C4-2B (cell line): ENCODE results near the gene DNAJC18.

ENCODE experiments used
- H3K27ac ChIP-seq: fragments of 450-650 bp; 2 replicates; pipeline ENCODE4 v1.5.1; 2017
- ZFX ChIP-seq: fragments of 450-650 bp; IDR thresholded peaks from 2 replicates; pipeline ENCODE4 v1.6.1; 2017
- TF ChIP-seq, protein P1 (sequence below): fragments of 450-650 bp; conservative IDR thresholded peaks from 2 replicates; pipeline ENCODE4 v1.5.1; 2017; ENCODE audit warnings: mild to moderate bottlenecking

DNAJC18 gene

GRCh38 chr5:139417214-139417613 is 22.1 kb downstream of the DNAJC18 start:
- TF ChIP-seq, protein P1, sequence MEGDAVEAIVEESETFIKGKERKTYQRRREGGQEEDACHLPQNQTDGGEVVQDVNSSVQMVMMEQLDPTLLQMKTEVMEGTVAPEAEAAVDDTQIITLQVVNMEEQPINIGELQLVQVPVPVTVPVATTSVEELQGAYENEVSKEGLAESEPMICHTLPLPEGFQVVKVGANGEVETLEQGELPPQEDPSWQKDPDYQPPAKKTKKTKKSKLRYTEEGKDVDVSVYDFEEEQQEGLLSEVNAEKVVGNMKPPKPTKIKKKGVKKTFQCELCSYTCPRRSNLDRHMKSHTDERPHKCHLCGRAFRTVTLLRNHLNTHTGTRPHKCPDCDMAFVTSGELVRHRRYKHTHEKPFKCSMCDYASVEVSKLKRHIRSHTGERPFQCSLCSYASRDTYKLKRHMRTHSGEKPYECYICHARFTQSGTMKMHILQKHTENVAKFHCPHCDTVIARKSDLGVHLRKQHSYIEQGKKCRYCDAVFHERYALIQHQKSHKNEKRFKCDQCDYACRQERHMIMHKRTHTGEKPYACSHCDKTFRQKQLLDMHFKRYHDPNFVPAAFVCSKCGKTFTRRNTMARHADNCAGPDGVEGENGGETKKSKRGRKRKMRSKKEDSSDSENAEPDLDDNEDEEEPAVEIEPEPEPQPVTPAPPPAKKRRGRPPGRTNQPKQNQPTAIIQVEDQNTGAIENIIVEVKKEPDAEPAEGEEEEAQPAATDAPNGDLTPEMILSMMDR, result no peak
- no peak for TF ChIP-seq ZFX
- no peak overlapping the region for H3K27ac ChIP-seq

DNA sequence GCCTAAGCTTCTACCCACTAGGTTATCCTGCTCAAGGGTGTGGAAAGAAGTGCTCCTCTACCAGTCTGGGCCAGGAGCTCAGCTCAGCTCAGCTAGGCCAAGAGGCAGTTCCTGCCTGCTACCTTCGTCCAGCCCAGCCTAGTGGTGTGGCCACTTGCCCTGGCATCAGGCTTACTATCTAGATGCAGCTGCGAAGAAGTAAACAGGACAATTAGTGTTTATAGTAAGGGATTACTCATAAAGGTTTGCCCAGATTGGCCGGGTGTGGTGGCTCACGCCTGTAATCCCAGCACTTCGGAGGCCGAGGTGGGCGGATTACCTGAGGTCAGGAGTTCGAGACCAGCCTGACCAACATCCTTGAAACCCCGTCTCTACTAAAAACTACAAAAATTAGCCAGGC is 22.7 kb downstream of the DNAJC18 start:
- TF ChIP-seq ZFX, result no peak
- TF ChIP-seq, protein P1, result no peak

GRCh38 chr5:139415869-139416268 is 23.5 kb downstream of the DNAJC18 start:
- no peak overlapping the region for H3K27ac ChIP-seq
- TF ChIP-seq ZFX, result no peak

More for the DNA sequence above, 22.7 kb downstream of the DNAJC18 start:
- no peak overlapping the region for H3K27ac ChIP-seq

DNA sequence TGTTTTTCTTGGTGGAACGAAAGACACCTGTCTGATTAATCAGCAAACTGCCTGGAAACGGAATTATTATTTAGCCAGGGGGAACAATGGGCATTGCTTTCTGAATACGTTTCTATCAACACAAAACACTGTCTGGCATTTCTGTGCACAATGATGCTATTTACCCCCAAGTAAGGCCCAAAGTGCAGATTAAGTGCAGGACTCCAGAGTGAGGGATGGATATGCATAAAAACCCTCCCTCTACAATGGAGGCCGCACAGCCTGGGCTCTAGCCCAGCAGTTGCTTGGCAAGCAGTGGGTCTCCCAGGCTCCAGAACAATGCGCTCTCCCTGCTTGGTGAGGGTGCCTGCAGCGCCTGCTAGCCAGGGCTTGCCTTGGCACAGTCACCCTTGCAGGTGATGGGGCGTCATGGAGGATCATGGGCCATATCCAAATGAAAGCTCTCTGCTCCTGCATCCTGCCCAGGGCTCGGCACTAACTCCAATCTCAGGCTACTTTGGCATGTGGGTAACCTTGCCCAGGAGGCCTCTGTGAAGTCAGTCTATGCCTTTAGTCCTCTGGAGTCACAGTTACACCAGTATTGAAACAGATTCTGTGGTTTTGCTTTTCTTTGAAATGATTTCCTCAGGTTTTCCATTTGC is 24.0 kb downstream of the DNAJC18 start:
- H3K27ac ChIP-seq, result no peak overlapping the region
- TF ChIP-seq, protein P1, result no peak
- no peak for TF ChIP-seq ZFX

DNA sequence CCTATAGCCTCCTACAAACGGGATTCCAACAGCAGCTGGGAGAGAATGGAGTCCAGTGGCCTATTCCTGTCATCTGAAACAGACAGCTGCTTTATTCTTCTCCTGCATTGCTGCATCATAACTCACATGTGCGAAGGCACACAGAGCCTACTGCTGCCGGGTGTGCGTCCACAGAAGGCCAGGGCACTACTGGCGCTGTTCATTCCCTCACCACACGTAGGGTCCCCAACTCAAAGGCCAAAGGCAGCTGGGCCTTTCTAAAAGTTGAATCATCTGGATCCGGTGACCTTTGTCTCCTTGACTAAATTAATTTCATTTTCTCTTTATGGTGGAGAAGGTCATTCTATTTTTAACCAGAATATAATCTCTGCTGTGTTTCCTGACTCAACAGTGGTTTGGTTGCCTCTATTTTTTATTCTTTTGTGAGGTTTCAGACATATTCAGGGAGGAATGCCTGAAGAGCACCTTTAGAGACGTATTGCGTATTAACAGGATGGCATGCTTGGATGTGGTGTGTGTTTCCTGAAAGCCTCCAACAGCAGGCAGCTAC is 24.7 kb downstream of the DNAJC18 start:
- no peak overlapping the region for H3K27ac ChIP-seq
- no peak for TF ChIP-seq ZFX
- TF ChIP-seq, protein P1, result no peak

DNA sequence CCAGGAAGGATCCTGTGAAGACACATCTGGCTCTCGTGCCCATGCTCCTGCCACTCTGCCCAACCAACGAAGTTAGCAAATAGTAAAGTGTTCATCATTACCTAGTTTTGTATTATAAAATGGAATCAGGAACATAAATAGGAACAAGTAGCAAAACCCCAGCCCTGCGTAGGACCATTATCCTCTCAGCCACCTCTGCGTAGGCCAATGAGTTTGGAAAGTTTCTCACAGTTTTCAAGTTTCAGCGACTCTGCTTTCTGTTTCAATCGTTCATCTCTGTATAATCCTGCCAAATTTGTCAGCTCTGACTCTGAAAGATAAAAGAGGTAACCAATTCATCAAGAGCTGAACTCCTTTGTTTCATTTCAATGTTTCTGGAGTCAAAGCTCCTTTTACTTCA is 25.4 kb downstream of the DNAJC18 start:
- TF ChIP-seq, protein P1, result no peak
- no peak for TF ChIP-seq ZFX
- H3K27ac ChIP-seq, result no peak overlapping the region

DNA sequence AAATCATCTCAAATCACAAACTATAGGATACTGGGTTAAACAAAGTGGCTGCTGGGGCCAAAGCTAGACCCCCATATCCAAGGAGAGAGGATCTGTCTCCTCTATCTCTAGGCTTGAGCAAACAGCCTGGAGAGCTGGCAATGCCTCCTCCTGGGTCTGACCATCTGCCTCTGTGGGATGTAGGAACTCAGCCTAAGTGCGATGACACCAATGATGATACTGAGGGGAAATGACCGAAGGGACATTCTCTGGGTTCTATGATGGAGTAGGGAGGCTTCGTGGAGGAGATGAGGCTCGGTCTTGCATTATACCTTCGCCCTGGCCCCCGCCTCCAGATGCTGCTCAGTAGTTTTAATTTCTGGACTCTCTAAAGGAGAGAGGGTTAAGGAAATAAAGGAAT is 26.2 kb downstream of the DNAJC18 start:
- no peak overlapping the region for H3K27ac ChIP-seq
- TF ChIP-seq ZFX, result no peak
- TF ChIP-seq, protein P1, result no peak
